Putamen (tissue), 1 donor: ENCODE measurements around the gene GABRG3.
A peak's percentile ranks its signal among the peaks of the same experiment; 100 is the strongest.

ENCODE experiments used
- DNase-seq: peaks from one replicate; pipeline ENCODE4 v3.0.0-alpha.2; 2016; ENCODE audit warnings: low spot score

Gene GABRG3

GRCh38 chr15:26970712-26971210 is at the start of gene GABRG3:
GABRG3 (plus strand) TSS chr15:26971181.
- DNase-seq = no peak

GRCh38 chr15:26921433-26921832 is 49.5 kb upstream of the GABRG3 start:
- DNase-seq = no peak

- DNase-seq = no peak
Observed at GRCh38 chr15:26926081-26926480, 44.9 kb upstream of the GABRG3 start.

GRCh38 chr15:26928051-26928450 is 42.9 kb upstream of the GABRG3 start:
- DNase-seq = no peak

GRCh38 chr15:26929588-26929987 is 41.4 kb upstream of the GABRG3 start:
- DNase-seq = no peak

- no peak for DNase-seq
Observed at GRCh38 chr15:26934848-26935247, 36.1 kb upstream of the GABRG3 start.

- DNase-seq = no peak
Observed at GRCh38 chr15:26935322-26935721, 35.7 kb upstream of the GABRG3 start.

- no peak for DNase-seq
Observed at GRCh38 chr15:26936502-26936901, 34.5 kb upstream of the GABRG3 start.

- DNase-seq = no peak
Observed at GRCh38 chr15:26937134-26937533, 33.8 kb upstream of the GABRG3 start.

GRCh38 chr15:26939398-26939797 is 31.6 kb upstream of the GABRG3 start:
- no peak for DNase-seq

GRCh38 chr15:26941489-26941888 is 29.5 kb upstream of the GABRG3 start:
- no peak for DNase-seq

GRCh38 chr15:26943866-26944265 is 27.1 kb upstream of the GABRG3 start:
- DNase-seq = no peak

- no peak for DNase-seq
Observed at GRCh38 chr15:26945046-26945445, 25.9 kb upstream of the GABRG3 start.

- no peak for DNase-seq
Observed at GRCh38 chr15:26950001-26950400, 21.0 kb upstream of the GABRG3 start.

GRCh38 chr15:26954403-26954802 is 16.6 kb upstream of the GABRG3 start:
- no peak for DNase-seq

- peak; percentile 50 for DNase-seq
Observed at GRCh38 chr15:26967719-26968269, 3.2 kb upstream of the GABRG3 start.

- DNase-seq = no peak
Observed at GRCh38 chr15:26968806-26969205, 2.2 kb upstream of the GABRG3 start.

- peak; percentile 11 for DNase-seq
Observed at GRCh38 chr15:26971271-26972018, 464 bp downstream of the GABRG3 start.

GRCh38 chr15:26972636-26973035 is 1.7 kb downstream of the GABRG3 start:
- DNase-seq = peak; percentile 12

- DNase-seq = peak; percentile 33
Observed at GRCh38 chr15:26974120-26974780, 3.3 kb downstream of the GABRG3 start.

- no peak for DNase-seq
Observed at GRCh38 chr15:26981492-26981891, 10.5 kb downstream of the GABRG3 start.

GRCh38 chr15:26983822-26984221 is 12.8 kb downstream of the GABRG3 start:
- DNase-seq = no peak

GRCh38 chr15:26985050-26985449 is 14.1 kb downstream of the GABRG3 start:
- no peak for DNase-seq
